ENCODE data around the gene DMRTB1. TPM values are rescaled to one million over a fixed set of nuclear protein-coding genes. Genes with fewer than 3 reads are reported as not detected.

The DMRTB1 gene
- total and polyA plus RNA-seq, 2 of the 4 experiments (the other 2 are of a cell fraction) = not detected

GRCh38 chr1:53503433-53504217, 44.4 kb downstream of the DMRTB1 start:
- Histone ChIP-seq H3K79me1 (ENCODE audit: low read depth in 1 of 2, low read length in 2 of 2) (no peaks in the 10 kb centered on the region), H3K9ac (ENCODE audit: low read depth, low read length) (no peak overlapping the region), H2BK20ac (ENCODE audit: low read depth, low read length) (no peak overlapping the region), H3K4me1 (ENCODE audit: control insufficient read depth, insufficient read depth, low read length) (peaks cover 4% of the 10 kb centered on the region; the same call in 1 of the 2 replicates), H4K5ac (ENCODE audit: low read depth, low read length) (no peak overlapping the region), H3K18ac (ENCODE audit: low read depth, low read length) (no peak overlapping the region), H3K36me3 (ENCODE audit: control insufficient read depth, insufficient read depth, low read length) (no peaks in the 10 kb centered on the region), H3K4me2 (ENCODE audit: low read depth, low read length) (no peak overlapping the region), H4K8ac (ENCODE audit: low read depth in 2 of 2, low read length in 2 of 2) (no peak overlapping the region), H2BK15ac (ENCODE audit: low read depth, low read length) (no peak overlapping the region), H3K14ac (replicated peaks; ENCODE audit: low read depth, low read length) (no peak overlapping the region), H2BK5ac (ENCODE audit: low read depth, low read length, poor library complexity, severe bottlenecking) (no peak overlapping the region), H4K20me1 (ENCODE audit: insufficient read depth, low read length) (no peaks in the 10 kb centered on the region), H3K27me3 (ENCODE audit: control insufficient read depth, insufficient read depth, low read length) (peaks cover 29% of the 10 kb centered on the region), H3K27ac (ENCODE audit: insufficient read depth, low read length) (no peak overlapping the region), H3K9me1 (ENCODE audit: insufficient read depth, low read length) (no peaks in the 10 kb centered on the region), H3K23ac (ENCODE audit: low read depth, low read length) (no peak overlapping the region), H2AK9ac (replicated peaks; ENCODE audit: low read depth, low read length, poor library complexity) (no peak overlapping the region), H4K91ac (ENCODE audit: insufficient read depth, low read depth, low read length) (no peak overlapping the region), H2BK120ac (ENCODE audit: low read depth, low read length) (no peak overlapping the region), H2AFZ (replicated peaks; ENCODE audit: low read length, poor library complexity) (no peak overlapping the region), H3K9me3 (ENCODE audit: control insufficient read depth, insufficient read depth, low read length) (no peaks in the 10 kb centered on the region), H3K4me3 (ENCODE audit: insufficient read depth, low read depth, low read length) (no peak overlapping the region), H3K4ac (ENCODE audit: low read depth, low read length) (no peak overlapping the region), H3K56ac (ENCODE audit: extremely low read depth, insufficient read depth, low read length) (no peak overlapping the region), H2AK5ac (ENCODE audit: low read depth, low read length) (no peak overlapping the region)
- TF ChIP-seq POLR2A (IDR thresholded peaks at IDR 0.05; ENCODE audit: low read depth, low read length) = no peak
- no peak for TF ChIP-seq SMC3 (IDR thresholded peaks at IDR 0.05; ENCODE audit: low read depth, low read length)
- no peak for TF ChIP-seq FOS (IDR thresholded peaks at IDR 0.05; ENCODE audit: low read depth, low read length)
- TF ChIP-seq BHLHE40 (IDR thresholded peaks at IDR 0.05; ENCODE audit: low read depth, low read length) = no peak
- no peak for TF ChIP-seq RFX5 (IDR thresholded peaks at IDR 0.05; ENCODE audit: low read depth, low read length)
- no peak for TF ChIP-seq RCOR1 (IDR thresholded peaks at IDR 0.05; ENCODE audit: insufficient replicate concordance, low read length)
- no peak for TF ChIP-seq CHD1 (IDR thresholded peaks at IDR 0.05; ENCODE audit: low read depth, low read length)
- no peak for TF ChIP-seq ELK1 (IDR thresholded peaks at IDR 0.05; ENCODE audit: borderline replicate concordance, low read depth, low read length)
- no peak for TF ChIP-seq MAZ (IDR thresholded peaks at IDR 0.05; ENCODE audit: borderline replicate concordance, low read depth, low read length)
- no peak for TF ChIP-seq NFE2L2 (IDR thresholded peaks at IDR 0.05; ENCODE audit: low read depth, low read length)
- TF ChIP-seq, protein P1, sequence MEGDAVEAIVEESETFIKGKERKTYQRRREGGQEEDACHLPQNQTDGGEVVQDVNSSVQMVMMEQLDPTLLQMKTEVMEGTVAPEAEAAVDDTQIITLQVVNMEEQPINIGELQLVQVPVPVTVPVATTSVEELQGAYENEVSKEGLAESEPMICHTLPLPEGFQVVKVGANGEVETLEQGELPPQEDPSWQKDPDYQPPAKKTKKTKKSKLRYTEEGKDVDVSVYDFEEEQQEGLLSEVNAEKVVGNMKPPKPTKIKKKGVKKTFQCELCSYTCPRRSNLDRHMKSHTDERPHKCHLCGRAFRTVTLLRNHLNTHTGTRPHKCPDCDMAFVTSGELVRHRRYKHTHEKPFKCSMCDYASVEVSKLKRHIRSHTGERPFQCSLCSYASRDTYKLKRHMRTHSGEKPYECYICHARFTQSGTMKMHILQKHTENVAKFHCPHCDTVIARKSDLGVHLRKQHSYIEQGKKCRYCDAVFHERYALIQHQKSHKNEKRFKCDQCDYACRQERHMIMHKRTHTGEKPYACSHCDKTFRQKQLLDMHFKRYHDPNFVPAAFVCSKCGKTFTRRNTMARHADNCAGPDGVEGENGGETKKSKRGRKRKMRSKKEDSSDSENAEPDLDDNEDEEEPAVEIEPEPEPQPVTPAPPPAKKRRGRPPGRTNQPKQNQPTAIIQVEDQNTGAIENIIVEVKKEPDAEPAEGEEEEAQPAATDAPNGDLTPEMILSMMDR (conservative IDR thresholded peaks at IDR 0.05; ENCODE audit: low read depth, low read length) = no peak
- no peak for TF ChIP-seq RAD21 (IDR thresholded peaks at IDR 0.05; ENCODE audit: low read length)
- no peak for TF ChIP-seq MAFK (IDR thresholded peaks at IDR 0.05; ENCODE audit: low read depth, low read length)
- TF ChIP-seq CEBPB (IDR thresholded peaks at IDR 0.05; ENCODE audit: low read depth, low read length) = no peak
- TF ChIP-seq MXI1 (IDR thresholded peaks at IDR 0.05; ENCODE audit: borderline replicate concordance, low read depth, low read length) = no peak
- TF ChIP-seq, protein P2, sequence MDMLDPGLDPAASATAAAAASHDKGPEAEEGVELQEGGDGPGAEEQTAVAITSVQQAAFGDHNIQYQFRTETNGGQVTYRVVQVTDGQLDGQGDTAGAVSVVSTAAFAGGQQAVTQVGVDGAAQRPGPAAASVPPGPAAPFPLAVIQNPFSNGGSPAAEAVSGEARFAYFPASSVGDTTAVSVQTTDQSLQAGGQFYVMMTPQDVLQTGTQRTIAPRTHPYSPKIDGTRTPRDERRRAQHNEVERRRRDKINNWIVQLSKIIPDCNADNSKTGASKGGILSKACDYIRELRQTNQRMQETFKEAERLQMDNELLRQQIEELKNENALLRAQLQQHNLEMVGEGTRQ (IDR thresholded peaks at IDR 0.05; ENCODE audit: low read depth, low read length) = no peak
- WGBS, 2 experiments (ENCODE audit: extremely low coverage in 2 of 2, insufficient read length in 1 of 2) = 70% methylated on average over 12 of the region's 27 CpGs; no CpG with 5 or more reads in 1 of the 2 experiments
- DNase-seq = no peak
- intact Hi-C loops (cut with micrococcal nuclease) (no loop called here), in situ Hi-C loops (cut with MboI; ENCODE audit: low sequenced_read_pairs) (no loop called here), dilution Hi-C loops (cut with HindIII; ENCODE audit: low sequenced_read_pairs, unreplicated experiment) (no loop called here)
- ATAC-seq (ENCODE audit: low read depth) = no peak
- BruUV-seq (replicated peaks) = no TSS peak
- ChIA-PET POLR2A (ENCODE audit: unreplicated experiment) (no interaction called here), CTCF (no interaction called here)
